Endothelial cell (in vitro differentiated cells): ENCODE results near the gene CDK6. TPM values are rescaled to one million over a fixed set of nuclear protein-coding genes. Genes with fewer than 3 reads are reported as not detected.

Experiments
- DNase-seq: peaks from one replicate; pipeline ENCODE4 v3.0.0; 2021; ENCODE audit warnings: low spot score
- H3K27ac Mint-ChIP-seq: one replicate; pipeline ENCODE4 v1.8.0; 2021; ENCODE audit warnings: mixed read lengths, inconsistent platforms; ENCODE audit not compliant: unreplicated experiment
- H3K27me3 Mint-ChIP-seq: one replicate; pipeline ENCODE4 v1.8.0; 2021; ENCODE audit warnings: mild to moderate bottlenecking, moderate library complexity, mixed read lengths, inconsistent platforms; ENCODE audit not compliant: unreplicated experiment
- H3K36me3 Mint-ChIP-seq: one replicate; pipeline ENCODE4 v1.8.0; 2021; ENCODE audit warnings: mild to moderate bottlenecking, low read depth, mixed read lengths, inconsistent platforms; ENCODE audit not compliant: unreplicated experiment
- H3K4me1 Mint-ChIP-seq: one replicate; pipeline ENCODE4 v1.8.0; 2021; ENCODE audit warnings: mild to moderate bottlenecking, mixed read lengths, inconsistent platforms; ENCODE audit not compliant: unreplicated experiment
- H3K4me3 Mint-ChIP-seq: one replicate; pipeline ENCODE4 v1.8.0; 2021; ENCODE audit warnings: mild to moderate bottlenecking, mixed read lengths, inconsistent platforms; ENCODE audit not compliant: unreplicated experiment
- H3K9me3 Mint-ChIP-seq: one replicate; pipeline ENCODE4 v1.8.0; 2021; ENCODE audit warnings: mixed read lengths, inconsistent platforms; ENCODE audit not compliant: unreplicated experiment
- total RNA-seq: library from RNA; stranded (reverse); fragmentation: NEBNext Ultra II Directional; extraction: Animal tissue kit (Norgen Biotek cat#: 25700); gene quantifications from one replicate; pipeline ENCODE4 v1.2.1, GENCODE V29; 2021; ENCODE audit not compliant: unreplicated experiment
- TF ChIP-seq, protein P1 (sequence below): fragments of 200-600 bp; sonication (generic); IDR thresholded peaks from one replicate; pipeline ENCODE4 v1.5.0; 2021; ENCODE audit warnings: antibody characterized with exemption; ENCODE audit not compliant: unreplicated experiment

Gene CDK6
- total RNA-seq, 1 donor from 2014 or later: 32.6 TPM

DNA sequence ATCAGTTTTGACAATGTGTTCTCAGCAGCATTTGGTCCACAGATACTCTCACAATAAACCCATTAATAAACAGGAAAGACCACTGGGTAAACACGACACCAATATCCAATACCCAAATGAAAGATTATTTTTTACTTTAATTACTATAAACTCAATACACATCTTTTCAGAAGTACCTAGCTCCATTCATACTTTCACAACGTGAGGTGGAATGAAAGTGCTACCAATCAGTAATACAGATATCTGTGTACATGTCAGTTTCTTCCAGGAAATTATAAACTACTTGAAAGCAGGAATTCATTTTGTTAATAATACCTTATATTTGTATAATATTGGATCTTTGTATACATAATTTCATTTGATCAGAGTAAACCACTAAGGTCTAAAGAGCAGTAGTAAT lies 11.9 kb downstream of the CDK6 start:
- Mint-ChIP-seq H3K4me3 (no peak overlapping the region), H3K9me3 (no peaks in the 10 kb centered on the region), H3K27me3 (no peaks in the 10 kb centered on the region), H3K27ac (no peak overlapping the region), H3K36me3 (no peaks in the 10 kb centered on the region), H3K4me1 (no peaks in the 10 kb centered on the region)
- DNase-seq: no peak
- TF ChIP-seq, protein P1, sequence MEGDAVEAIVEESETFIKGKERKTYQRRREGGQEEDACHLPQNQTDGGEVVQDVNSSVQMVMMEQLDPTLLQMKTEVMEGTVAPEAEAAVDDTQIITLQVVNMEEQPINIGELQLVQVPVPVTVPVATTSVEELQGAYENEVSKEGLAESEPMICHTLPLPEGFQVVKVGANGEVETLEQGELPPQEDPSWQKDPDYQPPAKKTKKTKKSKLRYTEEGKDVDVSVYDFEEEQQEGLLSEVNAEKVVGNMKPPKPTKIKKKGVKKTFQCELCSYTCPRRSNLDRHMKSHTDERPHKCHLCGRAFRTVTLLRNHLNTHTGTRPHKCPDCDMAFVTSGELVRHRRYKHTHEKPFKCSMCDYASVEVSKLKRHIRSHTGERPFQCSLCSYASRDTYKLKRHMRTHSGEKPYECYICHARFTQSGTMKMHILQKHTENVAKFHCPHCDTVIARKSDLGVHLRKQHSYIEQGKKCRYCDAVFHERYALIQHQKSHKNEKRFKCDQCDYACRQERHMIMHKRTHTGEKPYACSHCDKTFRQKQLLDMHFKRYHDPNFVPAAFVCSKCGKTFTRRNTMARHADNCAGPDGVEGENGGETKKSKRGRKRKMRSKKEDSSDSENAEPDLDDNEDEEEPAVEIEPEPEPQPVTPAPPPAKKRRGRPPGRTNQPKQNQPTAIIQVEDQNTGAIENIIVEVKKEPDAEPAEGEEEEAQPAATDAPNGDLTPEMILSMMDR: no peak

DNA sequence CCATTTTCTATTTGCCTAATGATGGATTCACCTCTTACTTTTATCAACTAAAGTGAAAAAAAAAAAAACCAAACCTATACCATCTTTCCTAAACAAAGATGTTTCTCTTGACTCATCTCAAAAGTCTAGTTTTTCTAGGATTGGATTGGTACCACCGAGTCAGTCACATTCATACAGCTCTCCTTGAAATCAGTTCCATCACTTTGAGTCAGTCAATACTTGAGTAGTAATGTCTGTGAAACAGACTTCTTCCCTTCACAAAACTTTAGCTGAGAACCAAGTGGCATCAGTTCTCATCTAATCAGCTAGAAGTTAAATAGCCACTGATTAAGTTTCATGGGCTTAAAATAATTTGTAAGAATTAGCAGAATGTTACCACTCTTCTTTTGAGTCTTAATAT lies 13.3 kb downstream of the CDK6 start:
- no peak overlapping the region for H3K27ac Mint-ChIP-seq
- no peak for DNase-seq
- no peaks in the 10 kb centered on the region for H3K9me3 Mint-ChIP-seq
- TF ChIP-seq, protein P1: no peak
- no peaks in the 10 kb centered on the region for H3K36me3 Mint-ChIP-seq
- H3K4me3 Mint-ChIP-seq: no peak overlapping the region
- peaks cover 1% of the 10 kb centered on the region for H3K27me3 Mint-ChIP-seq
- H3K4me1 Mint-ChIP-seq: no peaks in the 10 kb centered on the region

DNA sequence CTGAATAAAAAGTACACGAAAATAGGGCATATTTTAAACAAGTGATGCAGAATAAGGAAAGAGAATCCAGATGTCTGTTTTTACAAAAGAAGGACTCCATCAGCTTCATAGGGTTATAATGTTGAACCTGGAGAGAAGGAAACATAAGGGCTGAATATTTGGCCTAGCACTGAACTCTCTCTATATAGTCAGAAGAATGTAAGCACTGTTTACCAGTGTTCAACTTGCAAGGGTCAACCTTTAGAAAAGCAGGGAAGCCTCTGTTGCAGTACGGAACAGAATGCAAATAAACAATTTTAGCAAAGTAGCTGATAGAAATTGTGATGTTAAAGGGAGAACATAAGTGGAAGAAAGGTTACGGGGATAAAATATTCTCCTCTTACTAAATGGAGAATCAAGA lies 16.2 kb downstream of the CDK6 start:
- H3K4me1 Mint-ChIP-seq: no peaks in the 10 kb centered on the region
- H3K4me3 Mint-ChIP-seq: no peak overlapping the region

DNA sequence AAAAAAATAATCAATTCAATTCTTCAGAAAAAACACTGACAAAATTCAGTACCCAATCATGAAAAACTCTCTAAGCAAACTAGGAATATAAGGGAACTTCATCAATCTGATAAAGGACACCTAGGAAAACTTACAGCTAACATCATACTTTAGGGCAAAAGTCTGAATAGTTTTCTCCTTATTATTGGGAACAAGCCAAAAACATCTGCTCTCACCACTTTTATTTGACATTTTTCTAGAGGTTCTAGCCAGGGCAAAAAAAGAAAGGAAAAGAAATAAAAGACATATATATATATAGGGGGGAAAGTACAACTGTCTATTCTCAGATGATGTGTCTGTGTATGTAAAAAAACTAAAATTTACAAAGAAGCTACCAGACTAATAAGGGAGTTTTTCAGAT lies 19.0 kb downstream of the CDK6 start:
- Mint-ChIP-seq H3K36me3 (peaks cover 9% of the 10 kb centered on the region), H3K4me1 (peaks cover 5% of the 10 kb centered on the region), H3K4me3 (no peak overlapping the region), H3K27me3 (peaks cover 1% of the 10 kb centered on the region), H3K9me3 (peaks cover 6% of the 10 kb centered on the region), H3K27ac (no peak overlapping the region)
- TF ChIP-seq, protein P1: no peak
- DNase-seq: no peak

More for the DNA sequence above, 16.2 kb downstream of the CDK6 start:
- Mint-ChIP-seq H3K27ac (no peak overlapping the region), H3K9me3 (peaks cover 6% of the 10 kb centered on the region), H3K36me3 (peaks cover 9% of the 10 kb centered on the region), H3K27me3 (peaks cover 1% of the 10 kb centered on the region)
- DNase-seq: no peak
- TF ChIP-seq, protein P1: no peak

DNA sequence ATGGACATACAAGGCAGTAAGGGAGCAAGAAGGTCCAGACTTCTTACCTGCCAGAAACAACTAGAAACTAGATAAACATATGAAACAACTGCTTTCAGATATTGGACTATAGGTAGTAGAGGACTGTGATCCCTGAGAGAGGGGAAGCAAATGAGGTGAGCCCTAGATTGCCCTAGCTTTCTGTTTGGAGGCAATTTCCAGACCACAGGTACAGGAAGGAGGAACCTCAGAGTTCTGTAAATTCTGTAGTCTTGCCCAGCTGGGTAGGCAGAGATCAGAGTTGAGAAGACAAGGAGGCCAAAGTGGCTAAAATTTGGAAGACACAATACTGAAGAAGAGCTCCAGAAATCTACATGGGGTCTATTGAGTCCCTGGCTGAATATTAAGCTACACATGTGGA lies 21.0 kb downstream of the CDK6 start:
- Mint-ChIP-seq H3K9me3 (peaks cover 6% of the 10 kb centered on the region), H3K27ac (no peak overlapping the region), H3K36me3 (peaks cover 9% of the 10 kb centered on the region), H3K4me3 (peak overlapping the region; percentile 21), H3K27me3 (peaks cover 1% of the 10 kb centered on the region), H3K4me1 (peaks cover 5% of the 10 kb centered on the region)
- TF ChIP-seq, protein P1: no peak
- DNase-seq: no peak
